Measurements from ENCODE around the gene OST4. TPM values are rescaled to one million over a fixed set of nuclear protein-coding genes. Genes with fewer than 3 reads are reported as not detected.

OST4 gene
- total RNA-seq, 4 donors from 2014 or later, result 92.7 to 320 (median 202) TPM

DNA sequence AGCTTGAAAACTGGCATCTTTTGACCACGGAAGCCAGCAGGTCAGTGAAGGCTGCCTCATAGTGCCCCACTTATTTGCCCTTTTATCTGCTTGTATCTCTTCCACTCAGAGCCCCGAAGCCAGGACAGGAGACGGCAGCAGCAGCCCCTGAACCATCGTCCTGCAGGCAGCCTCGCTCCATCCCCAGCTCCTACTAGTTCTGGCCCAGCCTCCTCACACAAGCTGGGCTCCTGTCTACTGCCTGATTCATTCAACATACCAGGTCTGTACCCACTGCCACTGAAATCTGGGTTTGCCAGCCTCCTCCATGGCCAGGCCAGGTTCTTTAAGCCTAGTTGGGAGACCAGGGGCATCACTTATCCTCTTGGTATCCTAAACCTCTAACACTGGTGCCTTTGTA is 4.1 kb downstream of the OST4 start:
- Histone ChIP-seq H3K4me3 (no peak overlapping the region), H3K27me3 (no peaks in the 10 kb centered on the region), H3K9me3 (no peaks in the 10 kb centered on the region), H3K36me3 (no peaks in the 10 kb centered on the region), H3K4me1 (peaks cover 12 to 27% (median 24%) of the 10 kb centered on the region in 4 donors), H3K27ac (no peak overlapping the region)
- no peak for TF ChIP-seq POLR2A (IDR thresholded peaks at IDR 0.05)
- no peak for TF ChIP-seq CTCF (IDR thresholded peaks at IDR 0.05)
- TF ChIP-seq EP300 (IDR thresholded peaks at IDR 0.05; ENCODE audit: low read depth), result no peak
- no peak for TF ChIP-seq POLR2AphosphoS5 (IDR thresholded peaks at IDR 0.05)
- in situ Hi-C loops (cut with MboI; ENCODE audit: low pct_ligation_motif_present in 1 of 4, low pct_unique_long_range_greater_than_20kb in 1 of 4, low sequenced_read_pairs in 3 of 4), result no loop called here
- no peak for DNase-seq
- intact Hi-C loops (cut with DNase I; ENCODE audit: low total_unique reads), result no loop called here
- WGBS, 2 donors (ENCODE audit: low coverage in 1 of 2), result 91 to 100% methylated on average over 2 to 5 of the region's 5 CpGs

DNA sequence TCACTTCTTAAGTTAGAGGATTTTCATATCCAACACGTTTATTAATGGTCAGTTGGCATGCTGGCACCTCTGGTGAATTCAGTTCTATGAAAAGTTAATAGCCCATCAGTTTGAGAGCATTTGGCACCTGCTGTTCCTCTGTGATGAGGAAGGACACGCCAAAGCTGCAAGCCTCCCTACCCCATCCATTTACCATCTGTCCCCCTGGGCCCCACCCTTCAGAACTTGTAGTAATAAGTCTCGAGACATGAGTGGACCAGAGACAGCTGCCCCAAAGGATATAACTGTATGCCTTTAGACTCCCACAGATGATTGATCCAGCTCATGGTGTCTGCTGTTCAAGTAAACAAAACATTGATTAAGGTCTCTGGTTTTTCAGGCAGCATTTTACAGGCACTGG is 6.3 kb downstream of the OST4 start:
- WGBS, 2 donors (ENCODE audit: low coverage in 1 of 2), result 71 to 73% methylated on average over 3 of the region's 3 CpGs

DNA sequence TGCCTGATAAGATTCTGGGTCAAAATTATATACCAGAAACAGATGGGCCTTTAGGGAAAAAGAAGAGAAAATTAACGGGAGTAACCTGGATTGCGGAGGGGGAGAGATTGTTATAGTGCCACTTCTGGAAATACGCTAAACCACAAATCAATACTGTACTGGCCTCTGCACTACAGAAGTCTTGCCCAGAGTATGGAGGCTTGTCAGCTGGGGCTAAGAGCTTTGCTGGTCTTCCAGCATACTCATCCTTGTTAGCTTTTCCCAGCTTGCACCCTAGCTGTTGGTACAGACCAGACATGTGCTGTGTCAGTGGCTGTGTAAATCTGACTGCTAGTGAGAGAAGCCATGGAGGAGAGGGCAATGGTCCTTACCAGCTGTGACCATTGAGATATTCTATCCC is 11.1 kb downstream of the OST4 start:
- no peaks in the 10 kb centered on the region for H3K9me3 ChIP-seq
- intact Hi-C loops (cut with DNase I; ENCODE audit: low total_unique reads) (no loop called here), in situ Hi-C loops (cut with MboI; ENCODE audit: low pct_ligation_motif_present in 1 of 4, low pct_unique_long_range_greater_than_20kb in 1 of 4, low sequenced_read_pairs in 3 of 4) (no loop called here)
- no peak overlapping the region for H3K27ac ChIP-seq
- WGBS, 2 donors (ENCODE audit: low coverage in 1 of 2), result 40 to 89% methylated on average over 1 to 3 of the region's 3 CpGs
- peaks cover 0 to 8% (median 3%) of the 10 kb centered on the region in 4 donors for H3K36me3 ChIP-seq
- TF ChIP-seq CTCF (IDR thresholded peaks at IDR 0.05), result no peak
- TF ChIP-seq EP300 (IDR thresholded peaks at IDR 0.05; ENCODE audit: low read depth), result no peak
- TF ChIP-seq POLR2A (IDR thresholded peaks at IDR 0.05), result no peak
- no peak for TF ChIP-seq POLR2AphosphoS5 (IDR thresholded peaks at IDR 0.05)
- no peak overlapping the region for H3K4me3 ChIP-seq
- H3K4me1 ChIP-seq, result no peaks in the 10 kb centered on the region
- no peaks in the 10 kb centered on the region for H3K27me3 ChIP-seq
- DNase-seq, result no peak

More for the DNA sequence above, 6.3 kb downstream of the OST4 start:
- H3K9me3 ChIP-seq, result no peaks in the 10 kb centered on the region
- no peak for DNase-seq
- no peaks in the 10 kb centered on the region for H3K36me3 ChIP-seq
- no peaks in the 10 kb centered on the region for H3K27me3 ChIP-seq
- no peak for TF ChIP-seq POLR2A (IDR thresholded peaks at IDR 0.05)
- no peak for TF ChIP-seq POLR2AphosphoS5 (IDR thresholded peaks at IDR 0.05)
- TF ChIP-seq EP300 (IDR thresholded peaks at IDR 0.05; ENCODE audit: low read depth), result no peak
- TF ChIP-seq CTCF (IDR thresholded peaks at IDR 0.05), result no peak
- intact Hi-C loops (cut with DNase I; ENCODE audit: low total_unique reads), result no loop called here
- H3K4me1 ChIP-seq, result peaks cover 7 to 14% (median 11%) of the 10 kb centered on the region in 4 donors
- H3K4me3 ChIP-seq, result no peak overlapping the region
- no peak overlapping the region for H3K27ac ChIP-seq
- in situ Hi-C loops (cut with MboI; ENCODE audit: low pct_ligation_motif_present in 1 of 4, low pct_unique_long_range_greater_than_20kb in 1 of 4, low sequenced_read_pairs in 3 of 4), result no loop called here

- Histone ChIP-seq H3K9me3 (no peaks in the 10 kb centered on the region), H3K36me3 (peaks cover 0 to 12% (median 4%) of the 10 kb centered on the region in 4 donors), H3K4me1 (no peaks in the 10 kb centered on the region), H3K27ac (no peak overlapping the region), H3K4me3 (no peak overlapping the region), H3K27me3 (no peaks in the 10 kb centered on the region)
- no peak for DNase-seq
- intact Hi-C loops (cut with DNase I; ENCODE audit: low total_unique reads), result no loop called here
- 80 to 85% methylated on average over 3 to 15 of the region's 15 CpGs for WGBS, 2 donors (ENCODE audit: low coverage in 1 of 2)
- in situ Hi-C loops (cut with MboI; ENCODE audit: low pct_ligation_motif_present in 1 of 4, low pct_unique_long_range_greater_than_20kb in 1 of 4, low sequenced_read_pairs in 3 of 4), result no loop called here
- TF ChIP-seq CTCF (IDR thresholded peaks at IDR 0.05) (no peak), POLR2AphosphoS5 (IDR thresholded peaks at IDR 0.05) (no peak), POLR2A (IDR thresholded peaks at IDR 0.05) (no peak), EP300 (IDR thresholded peaks at IDR 0.05; ENCODE audit: low read depth) (no peak)
Measured at GRCh38 chr2:27059141-27059820, 12.2 kb downstream of the OST4 start.
